HuH-7.5 (cell line): Measurements from ENCODE around the gene UNC5A.
A peak's percentile ranks its signal among the peaks of the same experiment; 100 is the strongest.
"Not testable (repeated sequence)": the region's sequence is repeated elsewhere in the genome, so short reads cannot be mapped to it uniquely, and the experiment has no call there.

Experiments used
- DNase-seq: peaks from one replicate; pipeline ENCODE4 v3.0.0; 2011; ENCODE audit warnings: low spot score

UNC5A gene

GRCh38 chr5:176864755-176865154 is 54.4 kb downstream of the UNC5A start:
- no peak for DNase-seq

DNA sequence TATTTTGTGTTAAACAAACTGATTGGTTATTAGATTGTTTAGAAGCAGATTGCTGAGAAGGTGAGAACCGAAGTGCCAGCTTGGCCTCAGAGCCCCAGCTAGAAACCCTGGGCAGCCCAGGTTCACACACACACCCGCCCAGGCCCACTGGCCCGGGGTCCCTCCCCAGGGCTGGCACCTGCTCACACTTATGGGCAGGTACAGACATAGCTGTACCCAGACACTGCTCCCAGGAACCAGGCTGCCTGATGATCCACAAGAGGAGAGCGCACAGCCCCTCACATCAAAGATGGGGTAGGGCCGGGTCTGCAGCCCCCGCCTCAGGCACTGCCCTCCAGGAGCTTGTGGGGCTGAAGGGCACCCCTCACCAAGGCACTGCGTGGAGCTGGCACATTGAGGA is 55.6 kb downstream of the UNC5A start:
- DNase-seq: no peak

GRCh38 chr5:176866707-176867310 is 56.5 kb downstream of the UNC5A start:
- no peak for DNase-seq

DNA sequence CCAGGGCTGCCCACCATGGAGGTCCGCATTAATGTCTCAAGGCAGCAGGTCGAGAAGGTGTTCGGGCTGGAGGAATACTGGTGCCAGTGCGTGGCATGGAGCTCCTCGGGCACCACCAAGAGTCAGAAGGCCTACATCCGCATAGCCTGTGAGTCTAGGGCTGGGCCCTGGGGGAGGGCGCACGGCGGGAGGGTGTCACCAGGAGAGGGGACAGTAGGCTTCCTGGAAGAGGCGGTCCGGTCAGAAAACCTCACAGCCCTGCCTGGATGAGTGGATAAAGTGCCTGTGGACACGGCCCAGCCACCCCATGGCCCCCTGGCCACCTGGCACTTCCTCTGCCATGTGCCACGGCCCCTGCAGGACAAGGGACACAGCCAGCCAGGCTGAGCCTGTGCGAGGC is 57.8 kb downstream of the UNC5A start:
- no peak for DNase-seq

GRCh38 chr5:176868731-176869130 is 58.4 kb downstream of the UNC5A start:
- DNase-seq: no peak

DNA sequence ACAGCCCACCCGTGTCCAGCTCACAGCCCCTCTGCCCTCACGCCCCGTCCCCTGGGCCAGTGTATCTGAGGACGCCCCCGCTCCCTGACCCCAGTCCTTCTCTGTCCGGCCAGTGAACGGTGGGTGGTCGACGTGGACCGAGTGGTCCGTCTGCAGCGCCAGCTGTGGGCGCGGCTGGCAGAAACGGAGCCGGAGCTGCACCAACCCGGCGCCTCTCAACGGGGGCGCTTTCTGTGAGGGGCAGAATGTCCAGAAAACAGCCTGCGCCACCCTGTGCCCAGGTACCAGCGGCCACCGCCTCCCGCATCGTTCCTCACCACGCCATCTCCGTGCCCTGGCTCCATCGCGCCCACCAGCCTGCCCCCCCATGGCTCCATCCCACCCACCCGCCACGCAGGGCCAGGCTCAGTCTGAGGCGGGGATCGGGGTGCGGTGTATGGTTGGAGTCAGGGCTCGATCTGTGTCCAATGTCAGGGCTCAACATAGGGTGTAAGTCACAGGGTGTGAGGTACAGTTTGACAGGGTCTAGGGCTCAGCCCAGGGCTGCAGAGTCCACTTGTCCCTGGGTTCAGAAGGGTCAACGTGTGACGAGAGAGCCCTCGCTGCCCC is 59.2 kb downstream of the UNC5A start:
- no peak for DNase-seq

DNA sequence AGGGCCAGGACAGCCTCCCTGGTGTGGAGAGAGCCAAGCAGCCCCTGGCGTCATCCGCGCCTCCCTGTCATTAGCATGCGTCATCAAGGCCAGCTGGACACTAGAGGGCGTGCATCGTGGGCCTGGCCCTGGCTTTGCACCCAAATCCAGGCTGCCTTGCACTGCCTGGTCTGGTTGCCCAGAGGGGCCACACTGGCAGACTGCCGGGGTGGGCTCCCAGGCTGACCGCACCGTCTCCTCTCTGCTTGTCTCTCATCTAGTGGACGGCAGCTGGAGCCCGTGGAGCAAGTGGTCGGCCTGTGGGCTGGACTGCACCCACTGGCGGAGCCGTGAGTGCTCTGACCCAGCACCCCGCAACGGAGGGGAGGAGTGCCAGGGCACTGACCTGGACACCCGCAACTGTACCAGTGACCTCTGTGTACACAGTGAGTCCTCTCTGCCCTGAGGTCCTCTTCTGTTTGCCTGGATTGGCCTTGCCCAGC is 59.8 kb downstream of the UNC5A start:
- peak; percentile 89 for DNase-seq

- DNase-seq: not testable (repeated sequence)
These were observed 60.3 kb downstream of the UNC5A start for GRCh38 chr5:176870644-176871043.

- not testable (repeated sequence) for DNase-seq
These were observed 62.2 kb downstream of the UNC5A start for GRCh38 chr5:176872586-176872985.

- DNase-seq: not testable (repeated sequence)
These were observed 62.7 kb downstream of the UNC5A start for GRCh38 chr5:176873011-176873410.

DNA sequence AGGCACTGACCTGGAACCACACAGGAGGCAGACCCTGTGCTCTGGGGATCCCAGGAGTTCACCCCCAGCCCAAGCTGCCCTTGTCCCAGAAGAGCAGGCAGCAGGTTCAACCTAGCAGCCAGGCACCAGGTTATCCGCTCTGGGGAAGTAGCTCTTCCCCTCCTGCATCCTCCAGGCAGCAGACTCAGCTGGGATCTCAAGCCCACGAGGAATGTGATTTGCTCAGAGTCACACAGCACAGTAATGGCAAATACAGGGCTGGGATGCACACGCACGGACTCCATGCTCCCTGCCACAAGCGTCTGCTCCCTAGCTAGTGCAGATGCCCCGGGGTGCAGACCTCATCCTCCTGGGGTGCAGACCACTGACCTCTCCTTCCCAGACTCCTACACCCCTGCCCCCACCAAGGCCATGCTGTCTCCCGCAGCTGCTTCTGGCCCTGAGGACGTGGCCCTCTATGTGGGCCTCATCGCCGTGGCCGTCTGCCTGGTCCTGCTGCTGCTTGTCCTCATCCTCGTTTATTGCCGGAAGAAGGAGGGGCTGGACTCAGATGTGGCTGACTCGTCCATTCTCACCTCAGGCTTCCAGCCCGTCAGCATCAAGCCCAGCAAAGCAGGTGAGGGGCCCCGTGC is 63.3 kb downstream of the UNC5A start:
- no peak for DNase-seq

DNA sequence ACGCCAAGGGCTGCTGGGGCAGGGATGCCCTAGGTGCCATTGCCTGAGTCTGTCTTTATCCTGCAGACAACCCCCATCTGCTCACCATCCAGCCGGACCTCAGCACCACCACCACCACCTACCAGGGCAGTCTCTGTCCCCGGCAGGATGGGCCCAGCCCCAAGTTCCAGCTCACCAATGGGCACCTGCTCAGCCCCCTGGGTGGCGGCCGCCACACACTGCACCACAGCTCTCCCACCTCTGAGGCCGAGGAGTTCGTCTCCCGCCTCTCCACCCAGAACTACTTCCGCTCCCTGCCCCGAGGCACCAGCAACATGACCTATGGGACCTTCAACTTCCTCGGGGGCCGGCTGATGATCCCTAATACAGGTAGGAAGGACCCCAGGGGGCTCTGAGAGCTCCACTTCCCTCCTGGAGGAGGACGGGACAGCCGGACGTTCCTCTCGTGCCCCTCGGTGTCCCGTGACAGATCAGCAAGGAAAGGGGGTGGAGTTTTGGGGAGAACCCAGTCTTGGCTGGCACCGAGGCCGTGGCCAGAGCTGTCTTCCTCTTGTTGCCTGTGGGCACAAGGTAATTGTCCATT is 63.9 kb downstream of the UNC5A start:
- DNase-seq: no peak

GRCh38 chr5:176875014-176875550 is 64.7 kb downstream of the UNC5A start:
- DNase-seq: no peak

DNA sequence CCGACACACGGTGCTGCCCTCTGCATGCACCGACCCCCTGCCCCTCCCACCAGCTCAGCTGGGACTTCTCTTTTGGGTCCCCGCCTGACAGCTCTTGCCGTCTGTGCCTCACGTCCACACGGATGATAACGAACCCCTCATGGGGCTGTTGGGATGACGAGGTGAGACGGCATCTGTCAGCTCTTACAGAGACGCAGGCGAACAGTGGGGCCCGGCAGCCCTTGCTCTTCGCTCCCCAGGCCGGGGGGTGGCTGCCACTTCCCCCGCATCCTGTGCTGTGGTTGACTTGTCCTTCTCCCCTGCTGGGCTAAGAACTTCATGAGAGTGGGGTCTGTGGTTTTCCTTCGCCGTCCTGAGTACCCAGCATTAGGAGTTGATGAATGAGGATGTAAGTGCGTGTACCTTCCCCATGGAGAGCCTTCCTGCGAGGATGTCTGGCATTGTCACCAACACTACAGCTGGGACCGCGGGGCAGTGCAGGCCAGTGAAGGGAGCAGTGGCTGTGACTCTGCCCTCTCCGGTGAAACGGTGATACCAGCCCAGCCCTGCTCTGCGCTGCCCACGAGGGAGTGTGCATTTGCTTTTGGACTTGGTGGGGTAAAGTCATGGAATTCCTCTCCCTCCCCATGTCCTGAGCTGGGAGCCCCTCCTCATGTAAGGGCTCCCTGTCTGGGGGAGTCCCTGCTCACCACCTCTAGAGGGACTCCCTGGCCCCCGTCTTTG is 65.6 kb downstream of the UNC5A start:
- DNase-seq: no peak

GRCh38 chr5:176876506-176877431 is 66.4 kb downstream of the UNC5A start:
- no peak for DNase-seq

GRCh38 chr5:176877793-176878331 is 67.5 kb downstream of the UNC5A start:
- DNase-seq: no peak

DNA sequence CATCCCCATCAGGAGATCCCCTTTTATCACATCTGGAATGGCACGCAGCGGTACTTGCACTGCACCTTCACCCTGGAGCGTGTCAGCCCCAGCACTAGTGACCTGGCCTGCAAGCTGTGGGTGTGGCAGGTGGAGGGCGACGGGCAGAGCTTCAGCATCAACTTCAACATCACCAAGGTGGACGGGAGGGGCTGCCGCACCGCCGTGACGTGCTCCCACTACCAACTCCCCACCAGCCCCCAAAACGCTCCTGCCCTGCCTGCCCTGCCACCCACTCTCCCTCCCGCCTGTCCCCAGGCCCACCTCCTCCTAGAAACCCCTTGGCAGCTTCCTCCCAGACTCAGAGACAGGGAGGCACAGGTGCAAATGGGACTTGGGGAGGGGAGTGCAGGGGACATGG is 68.1 kb downstream of the UNC5A start:
- DNase-seq: no peak

- no peak for DNase-seq
These were observed 68.7 kb downstream of the UNC5A start for GRCh38 chr5:176878906-176879662.

- no peak for DNase-seq
These were observed 69.5 kb downstream of the UNC5A start for GRCh38 chr5:176879663-176880361.
